Measurements from ENCODE around the gene PDP2. TPM values are rescaled to one million over a fixed set of nuclear protein-coding genes. Genes with fewer than 3 reads are reported as not detected.

Gene PDP2
- polyA plus RNA-seq, 1 donor from 2014 or later = 4.2 TPM

DNA sequence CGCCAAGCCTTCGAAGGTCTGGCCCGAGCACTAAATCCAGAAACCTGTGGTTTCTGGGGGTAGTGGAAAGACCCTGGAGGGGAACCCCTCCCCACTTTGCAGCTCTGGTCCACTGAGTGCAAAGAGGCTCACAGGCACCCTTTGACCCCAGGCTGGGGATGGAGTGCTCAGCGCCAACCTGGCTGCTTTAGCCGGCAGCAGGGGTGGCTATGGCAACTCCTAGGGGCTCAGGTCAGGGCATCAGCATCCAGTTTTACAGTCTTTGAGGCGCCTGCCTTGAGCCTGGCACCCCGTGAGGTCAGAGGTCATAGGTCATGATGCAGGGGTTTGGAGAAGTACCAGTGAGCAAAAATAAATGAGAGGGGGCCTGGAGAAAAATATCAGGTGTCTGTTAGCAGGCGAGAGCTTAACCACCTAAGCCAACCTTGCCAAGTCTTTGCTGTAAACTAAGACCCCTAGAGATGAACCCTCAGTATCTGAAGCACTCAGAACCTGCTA, 18.2 kb upstream of the PDP2 start:
- no peak overlapping the region for H2AFZ ChIP-seq (ENCODE audit: low read depth, low read length)
- no peaks in the 10 kb centered on the region for H3F3A ChIP-seq (ENCODE audit: insufficient read depth, low read length, poor library complexity, severe bottlenecking)
- H3K4me2 ChIP-seq (ENCODE audit: low read length) = no peak overlapping the region
- H4K20me1 ChIP-seq (ENCODE audit: insufficient read depth) = no peaks in the 10 kb centered on the region
- H3K9me3 ChIP-seq (ENCODE audit: low read length) = no peaks in the 10 kb centered on the region
- no peaks in the 10 kb centered on the region for H3K27me3 ChIP-seq (ENCODE audit: insufficient read depth, low read depth, low read length)
- no peaks in the 10 kb centered on the region for H3K79me2 ChIP-seq (replicated peaks; ENCODE audit: insufficient read depth, low read length)
- no peak overlapping the region for H3K4me3 ChIP-seq (ENCODE audit: low read length)
- no peak overlapping the region for H3K27ac ChIP-seq (ENCODE audit: low read length)
- H3K9me2 ChIP-seq (ENCODE audit: insufficient read depth, low read length) = no peaks in the 10 kb centered on the region
- no peak for TF ChIP-seq MXI1 (conservative IDR thresholded peaks at IDR 0.05; ENCODE audit: poor library complexity, severe bottlenecking)
- TF ChIP-seq TAF1 (IDR thresholded peaks at IDR 0.05; ENCODE audit: low read depth) = no peak
- TF ChIP-seq POLR2AphosphoS5 (IDR thresholded peaks at IDR 0.05) = no peak
- no peak for TF ChIP-seq EZH2 (IDR thresholded peaks at IDR 0.05; ENCODE audit: borderline replicate concordance, insufficient read depth, low read length, poor library complexity, severe bottlenecking)
- TF ChIP-seq, protein P1, sequence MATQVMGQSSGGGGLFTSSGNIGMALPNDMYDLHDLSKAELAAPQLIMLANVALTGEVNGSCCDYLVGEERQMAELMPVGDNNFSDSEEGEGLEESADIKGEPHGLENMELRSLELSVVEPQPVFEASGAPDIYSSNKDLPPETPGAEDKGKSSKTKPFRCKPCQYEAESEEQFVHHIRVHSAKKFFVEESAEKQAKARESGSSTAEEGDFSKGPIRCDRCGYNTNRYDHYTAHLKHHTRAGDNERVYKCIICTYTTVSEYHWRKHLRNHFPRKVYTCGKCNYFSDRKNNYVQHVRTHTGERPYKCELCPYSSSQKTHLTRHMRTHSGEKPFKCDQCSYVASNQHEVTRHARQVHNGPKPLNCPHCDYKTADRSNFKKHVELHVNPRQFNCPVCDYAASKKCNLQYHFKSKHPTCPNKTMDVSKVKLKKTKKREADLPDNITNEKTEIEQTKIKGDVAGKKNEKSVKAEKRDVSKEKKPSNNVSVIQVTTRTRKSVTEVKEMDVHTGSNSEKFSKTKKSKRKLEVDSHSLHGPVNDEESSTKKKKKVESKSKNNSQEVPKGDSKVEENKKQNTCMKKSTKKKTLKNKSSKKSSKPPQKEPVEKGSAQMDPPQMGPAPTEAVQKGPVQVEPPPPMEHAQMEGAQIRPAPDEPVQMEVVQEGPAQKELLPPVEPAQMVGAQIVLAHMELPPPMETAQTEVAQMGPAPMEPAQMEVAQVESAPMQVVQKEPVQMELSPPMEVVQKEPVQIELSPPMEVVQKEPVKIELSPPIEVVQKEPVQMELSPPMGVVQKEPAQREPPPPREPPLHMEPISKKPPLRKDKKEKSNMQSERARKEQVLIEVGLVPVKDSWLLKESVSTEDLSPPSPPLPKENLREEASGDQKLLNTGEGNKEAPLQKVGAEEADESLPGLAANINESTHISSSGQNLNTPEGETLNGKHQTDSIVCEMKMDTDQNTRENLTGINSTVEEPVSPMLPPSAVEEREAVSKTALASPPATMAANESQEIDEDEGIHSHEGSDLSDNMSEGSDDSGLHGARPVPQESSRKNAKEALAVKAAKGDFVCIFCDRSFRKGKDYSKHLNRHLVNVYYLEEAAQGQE (IDR thresholded peaks at IDR 0.05; ENCODE audit: borderline replicate concordance) = no peak
- TF ChIP-seq RAD21 (conservative IDR thresholded peaks at IDR 0.05) = no peak
- no peak for TF ChIP-seq SMC3 (conservative IDR thresholded peaks at IDR 0.05; ENCODE audit: poor library complexity)
- TF ChIP-seq EP300 (conservative IDR thresholded peaks at IDR 0.05; ENCODE audit: poor library complexity, severe bottlenecking) = no peak
- no peak for TF ChIP-seq CTCF (IDR thresholded peaks at IDR 0.05; ENCODE audit: poor library complexity, severe bottlenecking)
- H3K36me3 ChIP-seq (ENCODE audit: insufficient read depth, low read length) = no peaks in the 10 kb centered on the region
- H3K9ac ChIP-seq (ENCODE audit: low read length) = no peak overlapping the region

DNA sequence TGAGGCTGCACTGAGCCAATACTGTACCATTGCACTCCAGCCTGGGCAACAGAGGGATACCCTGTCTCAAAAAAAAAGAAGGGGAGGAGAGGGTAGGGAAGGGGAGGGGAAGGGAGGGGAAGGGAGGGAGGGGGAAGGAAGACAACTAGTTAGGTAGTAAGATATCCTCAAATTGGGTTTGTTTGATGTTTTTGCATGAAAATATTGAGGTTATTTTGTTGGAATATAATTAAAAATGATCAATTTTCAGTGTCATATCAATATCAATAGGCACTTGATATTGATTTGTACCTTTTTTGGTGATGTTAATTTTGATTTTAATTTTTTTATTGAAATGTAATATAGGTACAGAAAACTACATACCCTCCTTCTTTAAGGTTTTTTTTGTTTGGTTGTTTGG, 16.6 kb upstream of the PDP2 start:
- no peak overlapping the region for H2AFZ ChIP-seq (ENCODE audit: low read depth, low read length)
- H3K9ac ChIP-seq (ENCODE audit: low read length) = no peak overlapping the region
- no peak overlapping the region for H3K27ac ChIP-seq (ENCODE audit: low read length)
- no peaks in the 10 kb centered on the region for H3K9me3 ChIP-seq (ENCODE audit: low read length)
- H3F3A ChIP-seq (ENCODE audit: insufficient read depth, low read length, poor library complexity, severe bottlenecking) = no peaks in the 10 kb centered on the region
- no peaks in the 10 kb centered on the region for H3K9me2 ChIP-seq (ENCODE audit: insufficient read depth, low read length)
- no peaks in the 10 kb centered on the region for H3K36me3 ChIP-seq (ENCODE audit: insufficient read depth, low read length)
- no peaks in the 10 kb centered on the region for H3K79me2 ChIP-seq (replicated peaks; ENCODE audit: insufficient read depth, low read length)
- no peak overlapping the region for H3K4me2 ChIP-seq (ENCODE audit: low read length)
- no peaks in the 10 kb centered on the region for H3K27me3 ChIP-seq (ENCODE audit: insufficient read depth, low read depth, low read length)
- no peak overlapping the region for H3K4me3 ChIP-seq (ENCODE audit: low read length)
- H4K20me1 ChIP-seq (ENCODE audit: insufficient read depth) = no peaks in the 10 kb centered on the region
- TF ChIP-seq, protein P1 (IDR thresholded peaks at IDR 0.05; ENCODE audit: borderline replicate concordance) = no peak
- TF ChIP-seq RAD21 (conservative IDR thresholded peaks at IDR 0.05) (no peak), TAF1 (IDR thresholded peaks at IDR 0.05; ENCODE audit: low read depth) (no peak), EP300 (conservative IDR thresholded peaks at IDR 0.05; ENCODE audit: poor library complexity, severe bottlenecking) (no peak)
